Measurements from ENCODE around the gene PPP2R2C. TPM values are rescaled to one million over a fixed set of nuclear protein-coding genes. Genes with fewer than 3 reads are reported as not detected.

Gene PPP2R2C
- total RNA-seq, 2 donors from 2014 or later, result not detected

DNA sequence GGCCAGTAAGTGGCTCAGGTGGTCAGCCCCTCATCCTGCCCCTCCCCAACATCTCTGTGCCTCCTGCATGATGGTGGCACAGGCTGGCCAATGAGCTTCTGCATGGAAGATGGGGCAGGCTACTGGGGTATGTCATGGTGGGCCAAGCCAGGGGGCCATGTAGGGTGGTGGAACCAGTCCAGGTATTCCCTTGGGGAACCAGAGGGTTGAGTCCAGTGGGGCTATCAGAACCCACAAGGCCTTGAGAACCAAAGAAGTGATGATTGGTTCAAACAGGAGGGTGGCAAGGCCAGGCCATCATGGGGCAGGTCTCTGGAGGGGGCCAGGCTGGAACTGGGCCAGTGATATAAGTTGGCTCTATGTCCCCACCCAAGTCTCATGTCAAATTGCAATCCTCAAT, 18.8 kb upstream of the PPP2R2C start:
- Mint-ChIP-seq H3K9me3 (peaks cover 12% of the 10 kb centered on the region in 2 donors), H3K27ac (no peak overlapping the region), H3K36me3 (ENCODE audit: insufficient read depth in 2 of 2) (peaks cover 2 to 4% of the 10 kb centered on the region in 2 donors), H3K4me1 (ENCODE audit: low read depth) (no peaks in the 10 kb centered on the region), H3K4me3 (no peak overlapping the region), H3K27me3 (ENCODE audit: low read depth) (peaks cover 26% of the 10 kb centered on the region)
- no peak for DNase-seq
- ATAC-seq (replicated peaks in 1 of 2), result no peak

DNA sequence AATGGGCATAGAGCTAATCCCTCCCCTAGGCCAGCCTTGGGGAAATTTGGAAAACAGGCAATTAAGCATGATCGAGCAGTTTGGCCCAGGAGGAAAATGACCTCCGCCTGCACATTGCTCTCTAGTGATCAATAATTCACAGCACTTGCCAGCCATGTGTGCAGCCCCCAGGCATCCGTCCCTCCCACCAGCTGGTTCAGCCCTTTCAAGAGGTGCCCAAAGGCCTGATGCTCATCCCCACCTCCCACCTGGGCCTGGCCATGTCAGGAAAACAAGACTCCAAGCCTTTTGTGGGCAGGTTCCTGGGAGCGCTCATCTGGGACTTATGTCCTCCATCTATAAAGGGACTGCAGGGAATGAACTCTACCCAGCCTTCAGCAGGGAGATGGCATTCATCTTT, 17.5 kb upstream of the PPP2R2C start:
- H3K9me3 Mint-ChIP-seq, result peaks cover 14% of the 10 kb centered on the region in 2 donors
- H3K27ac Mint-ChIP-seq, result no peak overlapping the region
- no peaks in the 10 kb centered on the region for H3K4me1 Mint-ChIP-seq (ENCODE audit: low read depth)
- H3K36me3 Mint-ChIP-seq (ENCODE audit: insufficient read depth in 2 of 2), result peaks cover 4 to 6% of the 10 kb centered on the region in 2 donors
- H3K27me3 Mint-ChIP-seq (ENCODE audit: low read depth), result peaks cover 26% of the 10 kb centered on the region
- no peak for DNase-seq
- H3K4me3 Mint-ChIP-seq, result no peak overlapping the region
- ATAC-seq (replicated peaks in 1 of 2), result no peak

DNA sequence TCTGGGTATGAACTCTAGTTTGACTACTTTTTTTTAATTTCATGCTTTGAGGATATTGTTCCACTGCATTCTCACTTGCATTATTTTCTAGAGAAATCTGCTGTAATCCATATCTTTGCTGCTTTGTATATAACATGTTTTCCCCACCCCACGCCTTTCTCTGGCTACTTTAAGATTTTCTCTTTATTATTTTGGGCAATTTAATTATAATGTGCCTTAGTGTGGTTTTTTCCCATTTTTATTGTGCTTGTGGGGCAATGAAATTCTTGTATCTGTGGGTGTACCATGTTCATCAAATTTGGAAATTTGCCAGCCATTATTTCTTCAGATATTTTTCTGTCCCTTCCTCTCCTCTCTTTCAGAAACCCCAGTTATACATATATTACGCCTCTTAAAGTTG, 15.1 kb upstream of the PPP2R2C start:
- H3K4me1 Mint-ChIP-seq (ENCODE audit: low read depth), result no peaks in the 10 kb centered on the region
- H3K27ac Mint-ChIP-seq, result no peak overlapping the region

DNA sequence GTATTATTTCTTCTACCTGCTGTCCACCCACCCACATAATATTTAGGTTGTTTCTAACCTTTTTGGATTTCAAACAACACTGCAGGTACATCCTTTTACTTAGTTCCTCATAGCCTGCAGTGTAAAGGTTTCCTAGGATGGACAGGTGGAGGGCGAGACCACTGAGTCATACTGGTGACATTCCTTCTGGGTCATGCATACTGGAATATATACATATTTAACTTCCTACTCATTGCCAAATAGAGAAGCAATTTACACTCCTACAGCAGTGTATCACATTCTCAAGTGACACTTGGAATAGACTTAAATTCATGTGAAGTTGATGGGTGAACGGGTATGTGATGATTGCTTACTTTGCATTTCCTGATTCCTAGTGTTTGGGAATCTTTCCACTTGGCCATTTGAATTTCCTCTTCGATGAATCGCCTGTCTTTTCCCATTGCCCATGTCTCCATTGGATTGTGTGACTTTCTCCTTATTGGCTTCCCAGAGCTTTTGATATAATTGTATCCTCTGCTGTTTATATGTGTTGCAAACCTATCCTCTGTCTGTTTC, 8.2 kb upstream of the PPP2R2C start:
- Mint-ChIP-seq H3K36me3 (ENCODE audit: insufficient read depth in 2 of 2) (no peaks in the 10 kb centered on the region), H3K4me1 (ENCODE audit: low read depth) (no peaks in the 10 kb centered on the region), H3K27me3 (ENCODE audit: low read depth) (peaks cover 17% of the 10 kb centered on the region), H3K4me3 (no peak overlapping the region), H3K9me3 (peaks cover 0 to 5% of the 10 kb centered on the region in 2 donors), H3K27ac (no peak overlapping the region)
- DNase-seq (no peak), ATAC-seq (replicated peaks in 1 of 2) (no peak)

More for the DNA sequence above, 15.1 kb upstream of the PPP2R2C start:
- Mint-ChIP-seq H3K27me3 (ENCODE audit: low read depth) (peaks cover 18% of the 10 kb centered on the region), H3K4me3 (no peak overlapping the region), H3K9me3 (peaks cover 14% of the 10 kb centered on the region in 2 donors), H3K36me3 (ENCODE audit: insufficient read depth in 2 of 2) (peaks cover 4 to 6% of the 10 kb centered on the region in 2 donors)
- DNase-seq (no peak), ATAC-seq (replicated peaks in 1 of 2) (no peak)

DNA sequence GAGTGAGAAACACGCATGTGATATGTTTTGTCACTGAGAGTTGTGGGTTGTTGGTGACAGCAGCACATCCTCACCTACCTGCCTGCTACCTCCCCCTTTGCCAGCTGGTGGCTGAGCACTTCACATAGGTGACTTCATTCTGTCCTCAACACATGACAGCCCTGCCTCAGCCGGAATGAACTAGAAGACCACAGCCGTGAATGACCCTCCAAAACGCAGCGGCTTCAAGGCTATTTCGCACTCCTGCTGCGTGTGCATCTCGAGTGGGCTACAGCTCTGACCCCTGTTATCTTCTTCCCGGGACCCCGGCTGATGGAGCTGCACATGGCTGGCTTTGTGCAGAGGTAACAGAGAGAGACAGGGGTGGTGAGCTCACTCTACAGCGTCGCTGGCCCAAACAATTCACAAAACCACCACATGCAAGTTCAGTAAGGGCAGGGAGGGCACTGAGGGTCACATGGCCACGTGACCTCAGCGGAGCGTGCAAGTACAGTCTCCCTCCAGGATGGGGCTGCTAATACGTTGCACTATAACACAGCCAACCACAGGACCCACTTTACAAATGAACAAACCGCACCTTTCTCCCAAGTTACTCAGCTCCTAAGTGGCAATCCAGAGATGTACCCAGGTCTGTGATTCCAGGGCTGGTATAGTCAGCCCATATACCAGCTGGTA, 6.3 kb upstream of the PPP2R2C start:
- DNase-seq (no peak), ATAC-seq (replicated peaks in 1 of 2) (no peak)
- Mint-ChIP-seq H3K9me3 (peaks cover 0 to 5% of the 10 kb centered on the region in 2 donors), H3K27me3 (ENCODE audit: low read depth) (peaks cover 33% of the 10 kb centered on the region), H3K4me3 (no peak overlapping the region), H3K36me3 (ENCODE audit: insufficient read depth in 2 of 2) (no peaks in the 10 kb centered on the region), H3K4me1 (ENCODE audit: low read depth) (no peaks in the 10 kb centered on the region), H3K27ac (no peak overlapping the region)

DNA sequence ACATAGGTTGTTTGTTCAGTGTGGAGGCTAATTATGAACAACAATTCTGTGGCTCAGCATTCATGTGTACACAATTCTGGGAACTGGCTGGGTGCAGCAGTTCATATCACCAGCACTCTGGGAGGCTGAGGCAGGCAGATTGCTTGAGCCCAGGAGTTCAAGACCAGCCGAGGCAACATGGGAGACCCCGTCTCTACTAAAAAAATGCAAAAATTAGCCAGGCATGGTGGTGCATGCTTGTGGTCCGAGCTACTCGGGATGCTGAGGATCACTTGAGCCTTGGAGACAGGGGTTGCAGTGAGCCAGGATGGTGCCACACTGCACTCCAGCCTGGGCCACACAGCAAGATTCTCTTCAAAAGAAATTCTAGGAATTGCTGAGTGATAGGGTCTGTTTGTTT, 4.5 kb upstream of the PPP2R2C start:
- no peaks in the 10 kb centered on the region for H3K4me1 Mint-ChIP-seq (ENCODE audit: low read depth)
- H3K4me3 Mint-ChIP-seq, result no peak overlapping the region
- H3K9me3 Mint-ChIP-seq, result peaks cover 0 to 5% of the 10 kb centered on the region in 2 donors
- no peak overlapping the region for H3K27ac Mint-ChIP-seq
- H3K27me3 Mint-ChIP-seq (ENCODE audit: low read depth), result peaks cover 44% of the 10 kb centered on the region
- no peaks in the 10 kb centered on the region for H3K36me3 Mint-ChIP-seq (ENCODE audit: insufficient read depth in 2 of 2)
- ATAC-seq (replicated peaks in 1 of 2), result no peak
- no peak for DNase-seq

DNA sequence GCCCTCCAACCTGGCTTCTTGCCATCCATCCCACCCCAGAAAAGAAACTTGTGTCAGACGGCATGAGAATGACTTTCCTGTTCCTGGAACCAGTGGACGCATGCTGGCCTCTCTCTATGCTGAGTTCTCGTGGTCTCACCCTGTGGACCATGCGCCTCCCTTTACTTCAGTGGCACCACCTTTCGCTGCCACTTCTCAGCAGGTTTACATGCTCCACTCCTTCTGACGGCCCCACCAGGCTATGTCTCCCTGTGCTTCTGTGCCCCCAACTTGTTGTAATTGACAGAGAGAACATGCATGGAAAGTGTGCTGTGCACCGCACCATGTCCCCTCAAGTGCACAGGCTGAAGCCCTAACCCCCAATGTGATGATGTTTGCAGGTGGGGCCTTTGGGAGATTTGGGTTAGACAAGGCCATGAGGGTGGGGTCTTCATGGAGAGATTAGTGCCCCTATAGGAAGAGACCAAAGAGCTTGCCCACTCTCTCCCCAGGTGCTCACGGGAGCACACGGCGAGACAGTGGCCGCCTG, 3.1 kb upstream of the PPP2R2C start:
- Mint-ChIP-seq H3K4me3 (no peak overlapping the region), H3K4me1 (ENCODE audit: low read depth) (no peaks in the 10 kb centered on the region), H3K36me3 (ENCODE audit: insufficient read depth in 2 of 2) (no peaks in the 10 kb centered on the region), H3K27ac (no peak overlapping the region), H3K27me3 (ENCODE audit: low read depth) (peaks cover 34% of the 10 kb centered on the region), H3K9me3 (peaks cover 0 to 5% of the 10 kb centered on the region in 2 donors)
- ATAC-seq (replicated peaks in 1 of 2) (no peak), DNase-seq (no peak)

DNA sequence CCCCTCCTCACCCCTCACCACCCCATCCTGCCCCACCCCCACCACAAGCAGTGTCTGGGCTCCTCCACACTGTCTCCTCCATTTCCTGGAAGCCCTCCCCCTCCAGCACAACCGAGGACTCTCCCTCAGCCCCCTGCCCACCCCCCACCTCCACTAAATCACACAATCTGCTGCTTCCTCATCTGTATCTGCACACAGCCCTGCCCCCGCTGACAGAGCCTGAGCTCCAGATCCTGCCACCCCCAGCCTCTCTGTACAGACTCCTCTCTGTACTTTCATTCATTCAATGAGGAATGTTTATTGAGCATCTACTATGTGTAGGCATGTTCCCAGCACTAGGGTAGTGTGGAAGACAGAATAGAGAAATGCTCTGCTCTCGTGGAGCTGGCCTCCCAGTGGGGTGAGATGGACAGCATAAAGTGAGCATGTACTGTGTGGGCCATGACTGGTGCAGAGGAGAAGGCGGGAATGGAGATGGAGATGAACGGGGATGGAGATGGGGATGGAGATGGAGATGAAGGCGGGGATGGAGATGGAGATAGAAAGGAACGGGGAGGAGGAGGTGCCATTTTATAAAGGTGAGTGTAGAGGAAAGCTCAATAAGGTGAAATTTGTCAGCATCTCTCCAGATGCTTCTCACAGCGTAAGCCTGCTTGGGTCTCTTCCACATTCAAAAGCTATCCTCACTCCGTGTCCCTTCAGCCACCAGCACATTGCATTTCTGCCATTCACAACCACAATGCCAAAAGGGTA, 2.5 kb upstream of the PPP2R2C start:
- DNase-seq (no peak), ATAC-seq (replicated peaks in 1 of 2) (no peak)
- no peak overlapping the region for H3K4me3 Mint-ChIP-seq

DNA sequence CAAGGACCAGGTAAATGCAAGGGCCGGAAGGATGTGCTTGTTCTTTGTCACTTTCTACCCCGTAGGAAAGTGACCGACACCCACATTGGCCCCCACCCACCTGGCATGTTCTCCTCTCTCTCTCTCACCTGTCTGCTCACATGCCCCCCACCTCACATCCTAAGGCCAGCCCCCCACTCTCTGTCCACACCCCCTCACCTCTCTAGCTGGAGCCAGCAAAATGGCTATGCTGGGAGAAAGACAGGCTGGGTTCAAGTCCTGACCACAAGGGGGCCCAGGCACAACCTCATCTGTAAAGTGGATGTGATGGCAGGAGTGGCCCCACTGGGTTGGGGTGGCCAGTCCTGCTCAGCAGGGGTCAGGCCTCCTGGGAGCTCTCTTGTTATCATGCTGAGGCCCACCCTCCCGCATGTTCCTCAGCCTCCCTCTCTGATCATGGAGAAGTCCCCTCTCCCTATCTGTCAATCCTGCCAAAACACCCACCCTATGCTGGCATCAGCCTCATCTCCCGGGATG, 1.7 kb upstream of the PPP2R2C start:
- H3K27ac Mint-ChIP-seq, result no peak overlapping the region
- peaks cover 0 to 5% of the 10 kb centered on the region in 2 donors for H3K9me3 Mint-ChIP-seq
- ATAC-seq (replicated peaks in 1 of 2), result no peak
- DNase-seq, result no peak
- H3K36me3 Mint-ChIP-seq (ENCODE audit: insufficient read depth in 2 of 2), result no peaks in the 10 kb centered on the region
- peaks cover 45% of the 10 kb centered on the region for H3K27me3 Mint-ChIP-seq (ENCODE audit: low read depth)
- no peak overlapping the region for H3K4me3 Mint-ChIP-seq
- no peaks in the 10 kb centered on the region for H3K4me1 Mint-ChIP-seq (ENCODE audit: low read depth)

More for the DNA sequence above, 2.5 kb upstream of the PPP2R2C start:
- Mint-ChIP-seq H3K27ac (no peak overlapping the region), H3K27me3 (ENCODE audit: low read depth) (peaks cover 39% of the 10 kb centered on the region), H3K36me3 (ENCODE audit: insufficient read depth in 2 of 2) (no peaks in the 10 kb centered on the region), H3K9me3 (peaks cover 0 to 5% of the 10 kb centered on the region in 2 donors), H3K4me1 (ENCODE audit: low read depth) (no peaks in the 10 kb centered on the region)

DNA sequence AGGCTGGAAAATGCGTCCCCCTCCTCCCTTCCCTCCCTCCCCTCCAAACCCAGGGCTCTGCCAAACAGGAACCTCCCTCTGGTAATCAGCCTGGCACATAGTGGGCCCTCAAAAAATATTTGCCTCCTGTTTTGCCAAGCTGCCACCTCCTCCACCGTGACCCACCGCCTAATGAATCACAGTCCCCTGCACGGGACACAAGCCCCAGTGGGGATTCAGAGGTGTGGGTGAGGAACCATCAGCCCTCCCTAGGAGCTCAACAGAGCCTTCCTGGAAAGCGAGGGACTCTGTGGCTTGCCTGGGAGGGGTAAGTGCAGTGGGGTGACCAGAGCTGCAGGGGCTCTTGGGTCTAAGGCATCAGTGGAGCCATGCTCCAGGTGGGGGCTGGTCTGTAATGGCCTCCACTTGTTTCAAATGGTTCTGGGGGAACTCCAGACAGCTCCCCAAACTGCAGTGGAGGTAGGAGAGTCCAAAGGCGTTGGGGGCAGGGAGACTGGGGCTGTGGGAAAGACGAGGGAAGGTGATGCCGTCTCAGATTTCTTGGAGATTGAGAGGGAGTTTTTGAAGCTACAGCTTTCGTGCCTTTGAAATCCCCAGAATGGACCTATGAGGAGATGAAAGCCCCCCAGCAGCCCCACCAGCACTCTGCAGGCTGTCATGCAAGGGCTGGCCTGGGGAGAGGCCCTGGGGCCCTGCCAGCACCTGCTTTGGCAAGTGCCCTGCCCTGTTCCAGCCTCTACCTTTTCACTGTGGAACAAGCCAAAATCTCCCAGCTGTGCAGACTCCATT, 1.0 kb upstream of the PPP2R2C start:
- H3K4me1 Mint-ChIP-seq (ENCODE audit: low read depth), result no peaks in the 10 kb centered on the region
- ATAC-seq (replicated peaks in 1 of 2), result no peak
- H3K27me3 Mint-ChIP-seq (ENCODE audit: low read depth), result peaks cover 51% of the 10 kb centered on the region

DNA sequence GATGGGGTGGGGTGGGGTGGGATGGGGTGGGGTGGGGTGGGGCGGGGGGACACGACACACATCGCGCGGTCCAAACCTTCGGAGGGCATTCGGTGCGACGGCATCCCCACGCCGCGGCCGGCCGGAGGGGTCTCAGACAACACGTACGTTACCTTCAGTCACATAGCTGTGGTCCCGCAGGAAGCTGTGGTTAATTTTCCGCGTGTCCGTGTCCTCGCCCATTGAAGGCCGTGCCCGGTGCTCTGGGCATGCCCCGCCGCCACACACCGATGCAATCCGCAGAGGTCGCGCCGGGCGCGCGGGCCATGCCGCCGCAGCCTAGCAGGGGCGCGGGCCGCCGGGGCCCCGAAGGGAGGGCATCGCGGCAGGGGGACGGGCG, 417 bp downstream of the PPP2R2C start:
- Mint-ChIP-seq H3K9me3 (no peaks in the 10 kb centered on the region), H3K27ac (no peak overlapping the region), H3K36me3 (ENCODE audit: insufficient read depth in 2 of 2) (no peaks in the 10 kb centered on the region), H3K4me1 (ENCODE audit: low read depth) (no peaks in the 10 kb centered on the region), H3K27me3 (ENCODE audit: low read depth) (peaks cover 59% of the 10 kb centered on the region), H3K4me3 (no peak overlapping the region)
- ATAC-seq (replicated peaks in 1 of 2), result no peak
- no peak for DNase-seq

More for the DNA sequence above, 1.0 kb upstream of the PPP2R2C start:
- Mint-ChIP-seq H3K4me3 (peak overlapping the region in 1 of 2 donors; percentile 48), H3K9me3 (peaks cover 0 to 5% of the 10 kb centered on the region in 2 donors), H3K27ac (no peak overlapping the region), H3K36me3 (ENCODE audit: insufficient read depth in 2 of 2) (no peaks in the 10 kb centered on the region)
- DNase-seq, result no peak

DNA sequence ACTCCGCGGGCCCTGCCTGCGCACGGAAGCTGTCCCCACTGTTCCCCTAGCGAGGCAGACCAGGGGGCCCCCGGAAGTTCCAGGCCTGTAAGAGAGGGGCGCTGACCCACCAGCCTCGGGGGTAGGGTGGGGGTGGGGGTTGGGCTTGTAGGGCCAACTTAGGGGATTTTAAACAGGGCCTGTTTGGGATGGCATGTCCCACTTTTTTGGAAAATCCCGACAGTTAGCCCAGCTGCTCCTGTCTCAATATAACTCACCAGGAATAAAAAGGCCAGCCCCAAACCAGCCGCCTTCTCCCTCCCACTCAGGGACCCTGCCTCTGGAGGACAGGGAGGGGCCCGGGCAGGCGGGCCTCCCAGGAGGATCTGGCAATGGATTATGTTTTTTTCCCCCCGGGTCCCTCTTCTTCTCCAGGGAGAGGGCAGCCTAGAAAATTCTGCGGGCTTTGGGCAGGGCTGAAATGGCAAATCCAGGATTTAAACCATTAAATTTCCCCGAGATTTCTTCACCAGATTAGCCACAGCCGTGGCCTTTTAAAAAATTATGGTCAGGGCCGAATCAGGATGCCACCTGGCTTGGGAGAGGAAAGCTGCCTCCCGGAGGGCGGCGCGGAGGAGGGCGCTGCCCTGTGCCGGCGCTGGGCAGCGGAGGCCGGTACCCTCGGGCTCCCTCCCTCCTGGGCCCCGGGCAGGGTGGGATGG, 957 bp downstream of the PPP2R2C start:
- no peak for ATAC-seq (replicated peaks in 1 of 2)
- no peak for DNase-seq
- Mint-ChIP-seq H3K9me3 (no peaks in the 10 kb centered on the region), H3K27me3 (ENCODE audit: low read depth) (peaks cover 59% of the 10 kb centered on the region), H3K4me3 (peak overlapping the region; percentile 20 to 27), H3K4me1 (ENCODE audit: low read depth) (no peaks in the 10 kb centered on the region), H3K36me3 (ENCODE audit: insufficient read depth in 2 of 2) (no peaks in the 10 kb centered on the region), H3K27ac (no peak overlapping the region)

Data from activated T-cell treated with anti-CD3 and anti-CD28 coated beads, Interleukin-2, amount 50 U/mL, for 72 hours (primary cell).